Stimulated activated CD4-positive, alpha-beta T cell treated with anti-CD3 and anti-CD28 coated beads, Interleukin-4, amount 100 ng/mL, for 1 hour (primary cell): ENCODE results near the gene TEX264.

ENCODE experiments used
- DNase-seq: peaks from one replicate; pipeline ENCODE4 v3.0.0-alpha.2; 2020

Gene TEX264

GRCh38 chr3:51702156-51702555, 31.1 kb downstream of the TEX264 start:
- no peak for DNase-seq

GRCh38 chr3:51703068-51703760, 32.2 kb downstream of the TEX264 start:
- DNase-seq: no peak

GRCh38 chr3:51703761-51704510, 32.9 kb downstream of the TEX264 start:
- DNase-seq: no peak

GRCh38 chr3:51704511-51704950, 33.5 kb downstream of the TEX264 start:
- no peak for DNase-seq

- no peak for DNase-seq
These were observed 34.4 kb downstream of the TEX264 start for GRCh38 chr3:51705276-51706020.

- DNase-seq: no peak
These were observed 35.0 kb downstream of the TEX264 start for GRCh38 chr3:51706021-51706485.

- DNase-seq: peak; percentile 32
These were observed 36.0 kb downstream of the TEX264 start, which contains the start of gene GRM2 for GRCh38 chr3:51706788-51707731. Gene GRM2 (plus strand): TSS chr3:51707068. CDS start chr3:51708984, 1,916 bp downstream.

GRCh38 chr3:51708216-51708845, 37.3 kb downstream of the TEX264 start:
- DNase-seq: no peak

GRCh38 chr3:51709004-51709420, 38.0 kb downstream of the TEX264 start:
- no peak for DNase-seq

- no peak for DNase-seq
These were observed 38.6 kb downstream of the TEX264 start for GRCh38 chr3:51709675-51710074.

GRCh38 chr3:51710631-51711351, 39.7 kb downstream of the TEX264 start:
- no peak for DNase-seq

- DNase-seq: no peak
These were observed 40.4 kb downstream of the TEX264 start for GRCh38 chr3:51711352-51712037.

GRCh38 chr3:51712038-51712420, 41.0 kb downstream of the TEX264 start:
- no peak for DNase-seq

- DNase-seq: no peak
These were observed 41.5 kb downstream of the TEX264 start for GRCh38 chr3:51712511-51712931.

- DNase-seq: no peak
These were observed 41.9 kb downstream of the TEX264 start for GRCh38 chr3:51712963-51713362.

- no peak for DNase-seq
These were observed 44.4 kb downstream of the TEX264 start for GRCh38 chr3:51715231-51715976.

GRCh38 chr3:51715977-51716294, 44.9 kb downstream of the TEX264 start:
- DNase-seq: no peak

- DNase-seq: no peak
These were observed 45.8 kb downstream of the TEX264 start for GRCh38 chr3:51716805-51717204.

GRCh38 chr3:51717446-51717845, 46.4 kb downstream of the TEX264 start:
- DNase-seq: no peak

GRCh38 chr3:51717947-51718346, 46.9 kb downstream of the TEX264 start:
- DNase-seq: no peak
